GM21529 (cell line): ENCODE results near the gene CD99.
"Not testable (repeated sequence)": the region's sequence is repeated elsewhere in the genome, so short reads cannot be mapped to it uniquely, and the experiment has no call there.

ENCODE experiments used
- ATAC-seq: cut with Tn5 transposase; IDR thresholded peaks from one replicate; pipeline ENCODE4 v1.9.1; 2021; ENCODE audit not compliant: unreplicated experiment

CD99 gene

DNA sequence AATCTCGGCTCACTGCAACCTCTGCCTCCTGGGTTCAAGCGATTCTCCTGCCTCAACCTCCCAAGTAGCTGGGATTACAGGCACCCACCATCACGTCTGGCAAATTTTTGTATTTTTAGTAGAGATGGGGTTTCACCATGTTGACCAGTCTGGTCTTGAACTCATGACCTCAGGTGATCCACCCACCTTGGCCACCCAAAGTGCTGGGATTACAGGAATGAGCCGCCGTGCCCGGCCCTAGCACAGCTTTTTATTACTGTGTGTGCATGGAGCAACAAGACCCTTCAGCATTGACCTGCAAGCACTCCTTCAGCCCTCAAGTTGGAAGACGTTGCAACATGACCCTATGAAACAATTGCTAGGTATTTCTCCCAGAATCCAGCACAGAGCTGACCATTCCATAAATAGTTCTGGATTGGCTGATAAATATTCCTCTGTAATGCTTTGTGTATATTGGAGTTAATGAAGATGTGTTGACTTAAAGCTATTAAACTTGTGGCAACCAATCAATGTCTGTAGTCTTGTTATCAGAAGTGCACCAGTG is 15.4 kb upstream of the CD99 start:
- not testable (repeated sequence) for ATAC-seq

DNA sequence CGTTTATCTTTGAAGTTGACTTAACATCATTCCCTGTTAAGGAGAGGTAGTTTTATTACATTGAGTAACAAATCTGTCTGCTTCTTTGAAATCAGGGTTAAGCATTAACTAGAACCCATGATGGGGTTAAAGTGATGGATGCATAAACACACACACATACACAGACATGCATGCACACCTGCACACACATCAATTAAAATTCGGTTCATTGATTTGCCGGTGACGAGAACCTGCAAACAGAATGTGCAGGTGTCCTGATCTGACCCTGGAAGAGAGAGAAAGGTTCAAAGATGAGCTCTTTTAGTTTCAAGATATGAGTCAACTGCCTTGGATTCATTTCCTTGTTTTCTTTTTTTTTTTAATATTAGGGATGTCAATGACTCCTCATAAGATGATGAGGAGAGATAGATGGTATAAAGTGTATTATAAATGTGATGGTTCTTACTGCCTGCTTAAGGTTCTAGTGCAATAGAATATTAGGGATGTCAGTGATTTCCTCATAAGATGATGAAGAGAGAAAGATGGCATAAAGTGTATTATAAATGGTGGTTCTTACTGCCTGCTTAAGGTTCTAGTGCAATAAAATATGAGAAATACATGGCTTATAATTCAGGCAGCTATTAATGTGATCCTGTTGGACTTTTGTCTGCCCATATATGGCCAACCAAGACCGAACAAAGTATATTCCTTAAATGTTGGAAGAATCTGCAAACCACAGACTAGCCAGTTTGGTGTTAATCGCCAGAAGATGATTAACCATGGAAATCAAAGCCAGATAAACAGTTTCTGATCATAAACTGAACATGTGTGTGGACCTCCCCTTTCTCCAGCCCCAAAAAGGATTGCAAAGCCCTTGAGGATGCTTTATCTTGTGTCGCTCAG is 14.1 kb upstream of the CD99 start:
- no peak for ATAC-seq

DNA sequence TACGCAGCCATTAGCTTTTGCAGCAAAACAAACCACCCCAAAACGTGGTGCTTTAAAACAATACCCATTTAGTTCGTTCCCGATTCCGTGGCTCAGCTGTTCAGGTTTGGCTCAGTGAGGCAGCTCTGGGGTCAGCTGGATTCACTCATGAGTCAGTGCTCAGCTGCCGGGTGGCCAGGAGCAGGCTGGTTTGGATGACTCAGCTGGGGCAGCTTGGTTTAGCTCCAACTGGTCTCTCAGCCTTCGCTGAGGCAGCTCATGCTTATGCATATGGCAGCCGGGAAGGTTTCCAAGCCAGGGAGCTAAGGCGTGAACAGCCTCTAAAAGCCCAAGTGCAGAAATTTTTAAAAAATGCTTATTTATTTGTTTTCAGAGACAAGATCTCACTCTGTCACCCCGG is 13.3 kb upstream of the CD99 start:
- no peak for ATAC-seq

DNA sequence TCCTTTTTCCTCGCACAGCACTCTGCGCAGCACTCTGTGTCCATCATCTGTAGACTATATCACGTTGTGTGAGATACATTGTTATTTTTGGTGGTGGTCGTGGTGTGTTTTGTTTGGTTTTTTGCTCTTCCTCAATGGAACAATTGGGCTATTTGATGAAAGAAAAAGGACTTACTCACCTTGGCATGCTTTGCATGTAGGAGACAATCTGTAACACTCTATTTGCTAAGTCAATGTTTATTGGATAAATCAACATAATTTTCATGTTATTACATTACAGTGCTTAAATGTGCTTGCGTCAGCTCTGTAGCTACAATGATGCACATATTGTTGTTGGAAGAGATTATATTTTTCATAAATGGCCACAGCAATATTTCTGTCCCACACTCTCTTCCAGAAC is 12.5 kb upstream of the CD99 start:
- ATAC-seq: no peak

DNA sequence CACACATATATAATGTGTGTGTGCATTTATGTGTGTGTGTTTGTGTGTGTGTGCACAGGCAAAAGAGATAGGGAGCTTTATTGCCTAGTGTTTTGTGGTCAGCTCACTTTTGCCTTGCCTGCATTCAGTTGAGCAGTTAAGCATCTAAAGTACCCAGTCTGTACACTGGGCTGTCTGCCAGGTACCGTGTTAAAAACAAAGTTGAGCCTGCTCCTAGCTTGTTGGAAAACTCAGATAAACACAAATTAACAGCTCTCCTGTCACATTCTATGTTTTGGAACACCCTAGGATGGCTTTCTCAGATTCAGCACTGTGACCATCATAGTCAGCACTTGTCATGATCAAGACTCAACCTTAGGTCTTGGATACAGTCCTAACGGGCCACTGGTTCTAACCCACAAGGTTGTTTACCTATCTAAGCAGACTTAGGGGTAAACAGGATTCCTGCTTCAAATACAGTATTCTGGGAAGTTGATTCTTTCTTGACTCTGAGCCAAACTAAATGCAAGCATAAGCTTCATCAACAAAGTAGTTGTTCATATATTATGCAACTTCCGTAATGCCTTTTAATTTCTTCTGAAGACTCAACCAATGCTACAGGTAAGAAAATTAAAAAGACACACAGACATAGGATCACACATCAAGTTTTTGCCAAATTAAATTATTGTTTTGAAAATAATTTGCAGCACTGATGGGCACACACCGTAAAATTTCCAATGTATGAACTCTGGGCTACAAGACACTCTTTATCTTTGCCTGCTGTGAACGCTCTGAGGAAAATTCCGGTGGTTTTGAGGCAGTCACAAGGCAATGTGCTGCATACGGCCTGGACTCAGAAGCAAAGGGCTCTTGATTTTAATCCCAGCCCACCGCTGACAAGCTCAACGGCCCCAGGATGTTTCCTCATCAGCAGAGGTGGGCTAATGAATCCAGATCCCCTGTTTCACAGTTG is 11.3 kb upstream of the CD99 start:
- ATAC-seq: no peak

DNA sequence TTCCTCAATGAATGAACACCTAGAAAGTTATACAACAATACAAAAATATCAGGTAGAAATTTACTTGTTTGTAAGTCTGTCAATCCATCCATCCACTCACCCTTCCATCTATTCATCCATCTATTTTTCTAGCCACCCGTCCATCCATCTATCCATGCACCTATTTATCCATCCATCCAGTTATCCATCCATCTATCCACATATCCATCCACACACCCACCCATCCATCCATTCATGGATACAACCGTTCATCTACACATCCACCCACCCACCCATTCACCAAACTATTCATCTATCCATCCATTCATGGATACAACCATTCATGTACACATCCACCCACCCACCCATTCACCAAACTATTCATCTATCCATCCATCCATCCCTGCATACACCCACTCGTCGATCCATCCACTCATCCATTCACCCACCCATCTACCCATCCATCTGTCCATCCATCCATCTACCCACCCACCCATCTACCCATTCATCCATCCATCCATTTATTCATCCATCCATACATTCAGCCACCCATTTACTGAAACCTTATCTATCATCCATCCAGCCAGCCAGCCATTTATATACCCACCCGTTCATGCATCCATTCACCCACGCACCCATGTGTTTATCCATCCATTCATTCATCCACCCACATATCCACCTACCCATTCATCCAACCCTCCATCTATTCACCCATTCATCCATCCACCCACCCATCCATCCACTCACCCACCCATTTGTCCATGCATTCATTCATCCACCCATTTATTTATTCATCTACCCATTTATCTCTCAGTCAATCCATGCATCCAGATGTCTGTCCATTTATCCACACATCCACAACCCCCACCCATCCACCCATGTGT is 10.4 kb upstream of the CD99 start:
- ATAC-seq: no peak

DNA sequence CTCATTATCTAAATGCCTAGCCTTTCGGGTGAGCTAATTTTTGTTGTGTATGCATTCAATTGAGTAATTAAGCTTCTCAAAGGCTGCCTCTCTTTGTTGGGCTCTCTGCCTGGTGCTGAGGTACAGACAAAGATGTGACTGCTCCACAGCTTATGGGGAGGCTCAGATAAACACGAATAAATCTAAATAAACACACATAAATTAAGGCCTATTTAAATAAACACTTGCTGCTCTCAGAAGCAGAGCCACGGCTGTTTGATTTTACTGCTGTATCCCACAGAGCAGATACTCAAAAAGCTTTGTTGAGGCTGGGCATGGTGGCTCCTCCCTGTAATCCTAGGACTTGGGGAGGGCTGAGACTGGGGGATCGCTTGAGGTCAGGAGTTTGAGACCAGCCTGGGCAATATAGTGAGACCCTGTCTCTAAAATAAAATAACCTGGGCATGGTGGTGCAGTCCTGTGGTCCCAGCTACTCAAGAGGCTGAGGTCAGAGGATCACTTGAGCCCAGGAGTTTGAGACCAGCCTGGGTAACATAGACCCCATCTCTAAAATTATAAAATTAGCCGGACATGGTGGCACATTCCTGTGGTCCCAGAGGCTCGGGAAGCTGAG is 8.4 kb upstream of the CD99 start:
- ATAC-seq: no peak

DNA sequence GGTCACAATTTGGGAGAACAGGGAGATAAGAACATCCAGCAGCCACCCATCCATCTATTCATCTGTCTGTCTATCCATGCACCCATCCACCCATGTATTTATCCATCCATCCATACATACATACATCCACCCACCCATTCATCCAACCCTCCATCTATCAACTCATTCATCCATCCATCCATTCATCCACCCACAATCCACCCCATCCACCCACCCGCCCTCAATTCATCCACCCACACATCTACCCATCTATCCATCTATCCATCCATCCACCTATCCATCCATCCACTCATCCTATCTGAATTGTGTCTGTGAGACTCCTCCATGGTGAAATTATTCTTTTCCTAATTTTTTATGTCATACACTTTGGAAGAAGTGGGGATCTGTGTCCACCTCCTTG is 6.8 kb upstream of the CD99 start:
- no peak for ATAC-seq

DNA sequence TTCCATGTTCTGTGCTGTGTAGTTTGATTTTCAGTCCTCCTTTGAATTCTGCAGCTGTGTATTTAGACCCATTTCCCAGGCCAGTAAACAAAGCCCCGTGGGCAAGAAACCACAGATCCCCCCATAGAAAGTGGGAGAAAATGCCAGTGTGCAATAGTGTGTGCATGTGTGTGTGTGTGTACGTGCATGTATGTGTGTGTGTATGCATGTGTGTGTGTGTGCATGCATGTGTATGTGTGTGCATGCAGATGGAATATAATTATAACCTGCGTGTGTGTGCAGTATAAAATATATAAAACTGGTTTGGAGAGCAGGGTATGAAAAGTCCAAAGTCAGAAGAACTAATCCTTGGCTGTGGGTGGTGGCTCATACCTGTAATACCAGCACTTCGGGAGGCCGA is 5.2 kb upstream of the CD99 start:
- ATAC-seq: no peak

DNA sequence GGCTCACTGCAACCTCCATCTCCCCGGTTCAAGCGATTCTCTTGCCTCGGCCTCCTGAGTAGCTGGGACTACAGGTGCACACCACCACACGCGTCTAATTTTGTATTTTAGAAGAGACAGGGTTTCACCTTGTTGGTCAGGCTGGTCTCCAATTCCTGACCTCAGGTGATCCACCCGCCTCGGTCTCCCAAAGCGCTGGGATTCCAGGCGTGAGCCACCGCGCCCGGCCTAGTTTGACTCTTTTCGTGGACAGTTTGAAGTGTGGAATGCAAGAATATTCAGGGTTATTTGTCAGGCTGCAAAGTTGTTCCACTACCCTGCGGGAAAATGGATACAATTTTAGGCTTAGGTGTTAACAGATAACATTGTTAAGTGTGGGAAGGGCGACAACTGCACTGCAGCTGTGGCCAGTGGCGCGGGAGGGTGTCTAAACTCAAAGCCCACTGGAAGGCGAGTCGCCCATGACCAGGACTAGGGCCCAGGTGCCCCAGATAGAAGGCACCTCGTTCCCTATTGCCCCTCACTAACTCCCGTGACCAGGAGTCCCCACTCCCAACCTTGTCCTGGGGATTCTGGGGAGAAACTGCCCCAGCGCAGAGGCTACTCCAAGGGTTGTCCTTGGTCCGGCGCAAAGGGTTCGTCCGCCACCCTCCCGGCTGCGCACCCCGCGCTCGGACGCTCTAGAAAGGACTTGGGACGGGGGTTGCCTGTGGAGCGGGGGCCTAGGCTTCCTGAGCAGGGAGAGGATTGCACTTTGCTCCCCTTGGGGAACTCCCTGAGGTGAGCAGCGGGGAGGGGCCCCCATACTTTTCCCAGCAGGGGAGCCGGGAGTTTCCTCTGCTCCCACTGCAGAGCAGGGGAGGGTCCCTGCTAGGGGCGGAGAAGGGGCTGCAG is 1.1 kb upstream of the CD99 start:
- ATAC-seq: no peak

DNA sequence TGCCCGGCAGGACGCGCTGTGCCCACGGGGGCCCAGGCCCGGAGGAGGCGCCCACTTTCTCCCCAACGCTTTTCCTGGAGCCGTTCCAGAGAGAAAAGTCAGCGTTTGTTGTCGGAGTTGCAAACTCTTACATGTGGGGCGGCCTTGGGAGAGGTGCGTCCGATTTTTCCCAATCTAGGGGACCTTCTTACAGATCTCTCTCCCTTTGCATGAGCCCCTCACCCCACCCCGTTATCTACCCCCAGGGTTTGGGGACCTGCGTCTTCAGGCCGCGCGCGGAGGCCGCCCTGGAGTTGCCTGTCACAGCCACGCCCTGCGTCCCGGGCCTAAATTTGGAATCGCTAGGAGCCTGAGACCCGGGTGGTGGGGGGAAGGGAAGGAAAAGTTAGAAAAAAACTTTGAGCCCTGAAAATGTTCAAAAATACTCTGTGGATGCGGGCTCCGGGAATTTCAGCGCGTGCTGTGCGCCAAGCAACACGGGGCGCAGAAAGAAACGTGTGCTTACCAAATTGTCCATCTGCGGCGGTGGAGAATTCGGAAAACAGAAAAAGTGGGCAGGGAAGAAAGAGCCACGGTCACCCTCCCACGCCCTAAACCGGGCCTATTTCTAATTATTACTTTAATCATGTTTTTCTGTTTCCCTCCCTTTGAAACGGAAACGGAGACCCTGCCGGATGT is 587 bp downstream of the CD99 start:
- peak; percentile 10 for ATAC-seq

DNA sequence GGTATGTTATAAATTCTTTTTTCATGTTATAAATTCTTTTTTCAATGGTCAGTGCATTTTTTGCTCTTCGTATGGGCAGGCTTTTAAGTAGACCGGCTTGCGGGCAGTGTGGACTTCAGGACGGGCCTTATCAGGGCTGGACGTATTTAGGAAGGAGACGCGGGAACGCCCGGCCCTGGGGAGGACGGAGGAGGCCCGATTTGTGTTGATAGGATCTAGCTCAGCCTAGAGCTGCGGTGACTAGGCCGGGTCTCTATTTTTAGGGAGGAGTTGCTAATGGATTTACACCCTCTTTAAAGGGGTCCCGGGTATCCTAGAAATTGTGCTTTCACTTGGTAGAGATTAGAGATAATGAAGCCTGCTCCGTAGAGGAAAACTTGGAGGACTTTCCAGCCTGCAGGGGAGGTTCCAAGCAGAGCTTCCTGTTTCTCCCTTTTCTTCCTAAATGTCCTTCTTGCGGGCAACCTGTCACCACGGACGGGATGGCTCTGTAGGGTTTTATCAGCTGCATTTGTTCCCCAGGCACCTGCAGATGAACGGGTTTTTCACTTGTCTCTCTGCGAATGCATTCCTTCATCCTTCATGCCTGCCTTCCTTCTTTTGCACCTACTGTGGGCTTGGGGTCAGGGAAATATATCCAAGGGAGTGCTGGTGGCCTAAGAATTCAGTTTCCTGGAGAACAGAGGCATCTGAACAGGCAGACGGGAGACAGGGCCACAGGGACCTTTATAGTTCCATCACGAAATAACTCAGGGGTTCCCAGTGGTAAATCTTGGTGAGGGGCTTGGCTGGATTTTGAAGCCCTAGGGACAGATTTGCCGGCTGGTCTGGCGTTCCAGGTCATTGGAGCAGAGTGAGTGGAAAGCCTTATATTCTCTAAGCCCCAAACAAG is 1.4 kb downstream of the CD99 start:
- no peak for ATAC-seq

DNA sequence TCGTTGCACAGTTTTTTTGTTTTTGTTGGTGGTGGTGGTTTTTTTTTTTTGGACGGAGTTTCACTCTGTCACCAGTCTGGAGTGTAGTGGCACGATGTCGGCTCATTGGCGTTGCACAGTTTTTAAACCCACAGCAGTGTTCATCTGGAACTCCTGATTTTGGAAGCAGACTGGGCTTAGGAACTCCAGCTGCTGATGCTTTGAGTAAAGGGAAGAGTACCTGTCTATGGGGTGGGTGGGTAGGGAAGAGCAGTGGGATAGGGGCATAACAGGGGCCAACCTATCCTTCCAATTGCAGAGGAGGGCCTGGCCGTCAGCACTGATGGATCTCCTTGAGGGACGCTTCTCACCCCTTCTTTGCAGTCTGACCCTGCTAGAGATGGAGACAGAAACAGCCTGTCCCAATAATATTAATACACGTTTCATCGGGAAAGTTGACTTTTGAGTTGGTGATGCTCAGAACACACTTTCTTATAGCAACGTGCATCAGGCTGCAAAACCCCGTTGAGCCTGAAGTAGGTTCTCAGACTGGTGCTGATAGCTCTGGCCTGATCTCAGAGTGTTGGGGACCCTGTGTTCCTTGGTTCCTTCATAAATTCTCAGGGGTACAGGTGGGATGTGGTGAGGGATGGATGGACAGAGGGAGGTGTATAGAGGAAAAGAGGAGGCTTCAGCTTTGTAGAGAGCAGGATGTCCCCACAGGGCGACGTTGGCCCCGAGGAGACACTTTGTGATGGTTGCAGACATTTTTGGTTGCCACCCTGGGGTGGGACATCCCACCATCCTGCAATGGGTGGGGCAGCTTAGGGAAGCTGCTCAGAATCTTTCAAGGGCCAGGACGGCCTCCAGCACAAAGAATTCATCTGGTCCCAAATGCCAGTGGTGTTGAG is 2.3 kb downstream of the CD99 start:
- no peak for ATAC-seq

DNA sequence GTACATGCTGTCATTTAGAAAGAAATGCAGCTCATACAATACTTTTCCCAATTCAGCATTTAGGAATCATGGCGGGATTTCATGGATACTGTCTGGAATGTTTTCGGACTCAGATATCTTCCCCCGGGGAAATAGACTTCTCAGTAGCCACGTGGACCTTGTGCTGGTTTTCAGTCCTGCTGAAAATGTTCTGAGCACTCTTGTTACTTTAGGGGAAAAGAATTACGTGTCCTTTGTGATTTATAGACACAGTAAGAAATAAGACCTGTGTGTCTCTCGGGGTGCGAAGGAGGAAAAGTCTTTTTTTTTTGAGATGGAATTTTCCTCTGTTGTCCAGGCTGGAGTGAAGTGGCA is 3.8 kb downstream of the CD99 start:
- no peak for ATAC-seq

DNA sequence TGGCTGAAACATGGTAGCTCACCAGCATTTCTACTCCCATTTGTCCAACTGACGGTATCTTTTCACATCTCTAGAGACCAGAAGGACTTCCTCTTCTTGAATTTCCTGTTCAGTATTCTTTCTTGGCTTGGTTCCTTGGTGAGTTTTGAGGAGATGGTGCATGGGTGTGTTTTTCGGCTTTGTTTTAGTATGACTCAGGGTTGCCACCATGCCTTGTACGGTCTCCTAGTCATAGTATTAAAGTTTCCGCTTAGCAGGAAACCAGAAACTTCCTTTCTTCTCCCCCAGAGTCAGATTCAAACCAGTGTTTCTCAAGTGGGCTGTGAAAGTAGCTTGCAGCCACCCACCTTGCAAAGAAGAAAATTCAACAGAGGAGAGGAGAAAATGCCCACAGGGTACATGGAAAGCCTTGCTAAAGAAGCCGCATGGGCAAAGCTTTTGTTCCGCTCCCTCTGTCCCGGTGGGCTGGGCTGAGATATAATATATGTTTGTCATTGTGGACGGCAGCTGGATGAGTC is 5.7 kb downstream of the CD99 start:
- peak; percentile 91 for ATAC-seq

DNA sequence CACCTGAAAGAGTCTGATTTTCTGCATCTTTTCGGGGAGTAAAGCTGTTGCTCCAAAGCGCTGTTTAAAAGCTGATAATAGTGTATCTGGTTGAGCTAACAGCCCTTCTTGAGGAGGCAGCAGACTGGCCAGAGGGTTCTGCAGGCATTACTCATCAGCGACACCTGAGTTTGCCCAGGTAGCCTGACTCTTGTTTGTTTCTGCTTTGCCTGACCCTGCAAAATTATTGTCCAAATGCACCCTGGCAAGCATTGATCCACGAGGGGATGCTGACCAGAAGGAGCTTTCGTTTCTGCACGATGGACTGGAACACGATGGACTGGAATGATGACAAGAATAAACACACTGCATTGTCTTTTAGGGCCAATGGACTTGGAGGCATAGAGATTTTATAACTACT is 6.2 kb downstream of the CD99 start:
- ATAC-seq: peak; percentile 6
